HepG2 (cell line): Measurements from ENCODE around the gene FYB1. TPM values are rescaled to one million over a fixed set of nuclear protein-coding genes. Genes with fewer than 3 reads are reported as not detected.

Source experiments
- ARHGAP35 ChIP-seq: sonication (generic); formaldehyde crosslinking; IDR thresholded peaks from 2 replicates; pipeline ENCODE4 v1.9.0; 2022; ENCODE audit warnings: mild to moderate bottlenecking, inconsistent platforms, moderate library complexity, missing genetic modification reagents, borderline replicate concordance
- KDM1A ChIP-seq: IDR thresholded peaks from 2 replicates; pipeline ENCODE4 v1.6.1; 2016; ENCODE audit warnings: missing compliant biosample characterization
- KDM4B ChIP-seq: sonication (generic); formaldehyde crosslinking; IDR thresholded peaks from 2 replicates; pipeline ENCODE4 v1.4.0; 2020; ENCODE audit warnings: missing genetic modification reagents
- SIN3A ChIP-seq: IDR thresholded peaks from 2 replicates; pipeline ENCODE4 v1.6.1; 2011; ENCODE audit warnings: low read depth, mild to moderate bottlenecking, control low read depth, low read length, borderline replicate concordance
- SMC3 ChIP-seq: IDR thresholded peaks from 2 replicates; pipeline ENCODE4 v1.6.1; 2011; ENCODE audit warnings: low read length, improper control_type of control experiment
- SNAPC4 ChIP-seq: sonication (generic); formaldehyde crosslinking; IDR thresholded peaks from 2 replicates; pipeline ENCODE4 v1.4.0; 2020; ENCODE audit warnings: mild to moderate bottlenecking, missing genetic modification reagents
- THRA ChIP-seq: sonication (generic); formaldehyde crosslinking; IDR thresholded peaks from 2 replicates; pipeline ENCODE4 v1.4.0; 2020; ENCODE audit warnings: missing genetic modification reagents, borderline replicate concordance
- ZNF142 ChIP-seq: sonication (generic); formaldehyde crosslinking; IDR thresholded peaks from 2 replicates; pipeline ENCODE4 v1.4.0; 2020; ENCODE audit warnings: missing genetic modification reagents
- ZNF18 ChIP-seq: sonication (generic); formaldehyde crosslinking; IDR thresholded peaks from 2 replicates; pipeline ENCODE4 v1.8.0; 2022; ENCODE audit warnings: mild to moderate bottlenecking, missing genetic modification reagents; ENCODE audit not compliant: insufficient replicate concordance
- ZNF547 ChIP-seq: sonication (generic); formaldehyde crosslinking; IDR thresholded peaks from 2 replicates; pipeline ENCODE4 v1.5.1; 2020; ENCODE audit warnings: mild to moderate bottlenecking, missing genetic modification reagents
- ZNF572 ChIP-seq: sonication (generic); formaldehyde crosslinking; IDR thresholded peaks from 2 replicates; pipeline ENCODE4 v1.5.1; 2020; ENCODE audit warnings: mild to moderate bottlenecking, missing genetic modification reagents
- ZNF615 ChIP-seq: sonication (generic); formaldehyde crosslinking; IDR thresholded peaks from 2 replicates; pipeline ENCODE4 v1.5.0; 2020; ENCODE audit warnings: mild to moderate bottlenecking, missing genetic modification reagents, borderline replicate concordance
- ZNF644 ChIP-seq: IDR thresholded peaks from 2 replicates; pipeline ENCODE4 v1.6.1; 2016; ENCODE audit warnings: low read depth
- ZNF749 ChIP-seq: sonication (generic); formaldehyde crosslinking; IDR thresholded peaks from 2 replicates; pipeline ENCODE4 v1.8.0; 2022; ENCODE audit warnings: mild to moderate bottlenecking, missing genetic modification reagents, moderate library complexity, borderline replicate concordance
- ZNF878 ChIP-seq: sonication (generic); formaldehyde crosslinking; IDR thresholded peaks from 2 replicates; pipeline ENCODE4 v1.8.1; 2023; ENCODE audit warnings: mild to moderate bottlenecking, missing genetic modification reagents, moderate library complexity
- ZSCAN12 ChIP-seq: sonication (generic); formaldehyde crosslinking; IDR thresholded peaks from 2 replicates; pipeline ENCODE4 v1.9.0; 2021; ENCODE audit warnings: mild to moderate bottlenecking, missing genetic modification reagents
- polyA plus RNA-seq, 8 experiments: library from polyadenylated mRNA; depleted of rRNA in 3 of 8; stranded (reverse) in 7 of 8; unstranded in 1 of 8; fragments of >200 nt; fragmentation: Illumina TruSeq in 4 of 8; extraction: Trizol in 4 of 8; gene quantifications; 2 replicates each; pipeline versions ENCODE4 v1.2.1 to v1.2.3, GENCODE V29; 2011 to 2016; ENCODE audit warnings: low read depth in 4 of 8, missing spikeins in 1 of 8, mixed read lengths in 1 of 8; ENCODE audit not compliant: insufficient read depth in 1 of 8
- total RNA-seq, 5 experiments: library from RNA; depleted of rRNA; stranded (reverse); fragments of >200 nt; fragmentation: Illumina TruSeq; extraction: Trizol; gene quantifications; 2 replicates each; pipeline ENCODE4 v1.2.3, GENCODE V29; 2016; ENCODE audit warnings: low read depth in 1 of 5

The FYB1 gene
- total and polyA plus RNA-seq, 2 of the 13 experiments (the other 11 are each of a cell fraction or from before 2014, with no cell fraction given), result 0.03 TPM; not detected in 1

- TF ChIP-seq THRA (CRISPR knock-in tag) (no peak), ZNF142 (CRISPR knock-in tag) (no peak), ZNF615 (CRISPR knock-in tag) (no peak), ZNF749 (CRISPR knock-in tag) (0 out of 2 replicates have a peak, but pooled peaks have one; percentile 46), ZSCAN12 (CRISPR knock-in tag) (no peak), ZNF18 (CRISPR knock-in tag) (no peak), SNAPC4 (no peak), KDM1A (no peak), ZNF572 (no peak), ARHGAP35 (no peak), SMC3 (no peak), ZNF878 (CRISPR knock-in tag) (no peak), ZNF547 (no peak), ZNF644 (CRISPR knock-in tag) (peak; percentile 67; the same call in 1 of the 2 replicates), KDM4B (CRISPR knock-in tag) (no peak), SIN3A (no peak)
Observed at GRCh38 chr5:39100851-39101396, 118.4 kb downstream of the FYB1 start (continued).
